ENCODE data around the gene SH2B2. TPM values are rescaled to one million over a fixed set of nuclear protein-coding genes. Genes with fewer than 3 reads are reported as not detected.
A peak's percentile ranks its signal among the peaks of the same experiment; 100 is the strongest.
"Not testable (repeated sequence)": the region's sequence is repeated elsewhere in the genome, so short reads cannot be mapped to it uniquely, and the experiment has no call there.

Gene SH2B2
- total and polyA plus RNA-seq, 4 donors = 3.3 to 9.7 (median 7.2) TPM

DNA sequence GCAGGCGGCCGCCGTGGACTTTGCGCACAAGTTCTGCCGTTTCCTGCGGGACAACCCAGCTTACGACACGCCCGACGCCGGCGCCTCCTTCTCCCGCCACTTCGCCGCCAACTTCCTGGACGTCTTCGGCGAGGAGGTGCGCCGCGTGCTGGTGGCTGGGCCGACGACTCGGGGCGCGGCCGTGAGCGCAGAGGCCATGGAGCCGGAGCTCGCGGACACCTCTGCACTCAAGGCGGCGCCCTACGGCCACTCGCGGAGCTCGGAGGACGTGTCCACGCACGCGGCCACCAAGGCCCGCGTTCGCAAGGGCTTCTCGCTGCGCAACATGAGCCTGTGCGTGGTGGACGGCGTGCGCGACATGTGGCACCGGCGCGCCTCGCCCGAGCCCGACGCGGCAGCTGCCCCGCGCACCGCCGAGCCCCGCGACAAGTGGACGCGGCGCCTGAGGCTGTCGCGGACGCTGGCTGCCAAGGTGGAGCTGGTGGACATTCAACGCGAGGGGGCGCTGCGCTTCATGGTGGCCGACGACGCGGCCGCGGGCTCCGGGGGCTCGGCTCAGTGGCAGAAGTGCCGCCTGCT, 14.1 kb downstream of the SH2B2 start:
- no peak overlapping the region for H3K27ac ChIP-seq (ENCODE audit: low read depth in 1 of 2, low read length in 1 of 2)
- H3K9ac ChIP-seq (ENCODE audit: insufficient read depth in 1 of 2, low read length in 2 of 2) = no peak overlapping the region
- ATAC-seq (ENCODE audit: insufficient read depth, low FRiP score) (no peak), DNase-seq (peak in 2 of 3 donors; percentile 19 to 51)
- H3K27me3 ChIP-seq (ENCODE audit: control insufficient read depth in 3 of 3, insufficient read depth in 3 of 3, low read length in 2 of 3) = peaks cover 0 to 7% (median 2%) of the 10 kb centered on the region in 3 donors
- peaks cover 0 to 4% (median 0%) of the 10 kb centered on the region in 5 donors for H3K4me1 ChIP-seq (ENCODE audit: control insufficient read depth in 5 of 5, insufficient read depth in 5 of 5, low read length in 5 of 5)
- no peaks in the 10 kb centered on the region for H3K36me3 ChIP-seq (ENCODE audit: control insufficient read depth in 4 of 4, insufficient read depth in 4 of 4, low read length in 4 of 4)
- 62 to 76% methylated on average over 84 of the region's 84 CpGs for WGBS, 2 donors
- no peaks in the 10 kb centered on the region for H3K9me3 ChIP-seq (ENCODE audit: control insufficient read depth in 4 of 4, insufficient read depth in 3 of 4, low read length in 3 of 4)
- TF ChIP-seq CTCF (IDR thresholded peaks at IDR 0.05; ENCODE audit: control extremely low read depth, extremely low read depth) = no peak
- no peak overlapping the region for H3K4me3 ChIP-seq

- H3K9ac ChIP-seq (ENCODE audit: insufficient read depth in 1 of 2, low read length in 2 of 2); ATAC-seq (ENCODE audit: insufficient read depth, low FRiP score); DNase-seq; H3K4me1 ChIP-seq (ENCODE audit: control insufficient read depth in 5 of 5, insufficient read depth in 5 of 5, low read length in 5 of 5); H3K27me3 ChIP-seq (ENCODE audit: control insufficient read depth in 3 of 3, insufficient read depth in 3 of 3, low read length in 2 of 3); H3K9me3 ChIP-seq (ENCODE audit: control insufficient read depth in 4 of 4, insufficient read depth in 3 of 4, low read length in 3 of 4); H3K4me3 ChIP-seq; H3K27ac ChIP-seq (ENCODE audit: low read depth in 1 of 2, low read length in 1 of 2); H3K36me3 ChIP-seq (ENCODE audit: control insufficient read depth in 4 of 4, insufficient read depth in 4 of 4, low read length in 4 of 4): not testable (repeated sequence)
- WGBS, 2 donors = 95 to 96% methylated on average over 14 of the region's 14 CpGs
These were observed 14.7 kb downstream of the SH2B2 start for GRCh38 chr7:102301367-102301766.

DNA sequence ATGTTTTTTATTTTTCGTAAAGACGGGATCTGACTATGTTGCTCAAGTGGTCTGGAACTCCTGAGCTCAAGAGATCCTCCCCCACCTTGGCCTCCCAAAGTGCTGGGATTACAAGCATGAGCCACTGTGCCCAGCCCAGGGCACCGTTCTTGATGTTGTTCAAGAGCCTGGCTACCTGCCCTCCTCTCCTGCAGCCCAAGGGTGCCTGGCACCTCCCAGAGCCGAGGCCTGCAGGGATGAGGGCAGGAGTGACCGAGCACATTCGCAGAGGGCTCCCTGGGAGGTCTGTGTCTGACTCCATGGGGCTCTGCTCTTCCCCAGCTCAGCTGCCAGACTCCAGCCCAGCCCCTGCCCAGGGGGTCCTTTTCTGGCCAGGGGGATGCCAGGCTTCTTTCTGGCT, 15.4 kb downstream of the SH2B2 start:
- Histone ChIP-seq H3K9ac (ENCODE audit: insufficient read depth in 1 of 2, low read length in 2 of 2) (no peak overlapping the region), H3K27me3 (ENCODE audit: control insufficient read depth in 3 of 3, insufficient read depth in 3 of 3, low read length in 2 of 3) (peaks cover 0 to 7% (median 2%) of the 10 kb centered on the region in 3 donors), H3K36me3 (ENCODE audit: control insufficient read depth in 4 of 4, insufficient read depth in 4 of 4, low read length in 4 of 4) (no peaks in the 10 kb centered on the region), H3K4me1 (ENCODE audit: control insufficient read depth in 5 of 5, insufficient read depth in 5 of 5, low read length in 5 of 5) (peaks cover 0 to 9% (median 3%) of the 10 kb centered on the region in 5 donors), H3K27ac (ENCODE audit: low read depth in 1 of 2, low read length in 1 of 2) (no peak overlapping the region), H3K9me3 (ENCODE audit: control insufficient read depth in 4 of 4, insufficient read depth in 3 of 4, low read length in 3 of 4) (no peaks in the 10 kb centered on the region), H3K4me3 (no peak overlapping the region)
- no peak for ATAC-seq (ENCODE audit: insufficient read depth, low FRiP score)
- DNase-seq = no peak
- TF ChIP-seq CTCF (IDR thresholded peaks at IDR 0.05; ENCODE audit: control extremely low read depth, extremely low read depth) = no peak
- 88 to 95% methylated on average over 6 of the region's 6 CpGs for WGBS, 2 donors

- H3K4me1 ChIP-seq (ENCODE audit: control insufficient read depth in 5 of 5, insufficient read depth in 5 of 5, low read length in 5 of 5) = peaks cover 0 to 9% (median 3%) of the 10 kb centered on the region in 5 donors
- H3K36me3 ChIP-seq (ENCODE audit: control insufficient read depth in 4 of 4, insufficient read depth in 4 of 4, low read length in 4 of 4) = no peaks in the 10 kb centered on the region
- 81 to 83% methylated on average over 13 of the region's 13 CpGs for WGBS, 2 donors
- H3K4me3 ChIP-seq = no peak overlapping the region
- no peak for DNase-seq
- no peak for ATAC-seq (ENCODE audit: insufficient read depth, low FRiP score)
- H3K9me3 ChIP-seq (ENCODE audit: control insufficient read depth in 4 of 4, insufficient read depth in 3 of 4, low read length in 3 of 4) = no peaks in the 10 kb centered on the region
- no peak overlapping the region for H3K27ac ChIP-seq (ENCODE audit: low read depth in 1 of 2, low read length in 1 of 2)
- no peak overlapping the region for H3K9ac ChIP-seq (ENCODE audit: insufficient read depth in 1 of 2, low read length in 2 of 2)
- peaks cover 0 to 7% (median 2%) of the 10 kb centered on the region in 3 donors for H3K27me3 ChIP-seq (ENCODE audit: control insufficient read depth in 3 of 3, insufficient read depth in 3 of 3, low read length in 2 of 3)
- TF ChIP-seq CTCF (IDR thresholded peaks at IDR 0.05; ENCODE audit: control extremely low read depth, extremely low read depth) = no peak
These were observed 17.2 kb downstream of the SH2B2 start for GRCh38 chr7:102303669-102304422.
